Cardiac muscle cell (in vitro differentiated cells and primary cell): ENCODE measurements around the gene VSTM2L. TPM values are rescaled to one million over a fixed set of nuclear protein-coding genes. Genes with fewer than 3 reads are reported as not detected.

ENCODE experiments used
- DNase-seq, 2 donors: peaks; one replicate each; pipeline versions ENCODE4 v3.0.0 to v3.0.0-alpha.2; 2010 to 2017; ENCODE audit warnings: low read depth in 1 of 2, low spot score in 1 of 2
- H3K27ac ChIP-seq: fragments of 200-600 bp; sonication (generic); 2 replicates; pipeline ENCODE4 v1.5.1; 2016
- H3K27me3 ChIP-seq: fragments of 200-600 bp; sonication (generic); 2 replicates; pipeline ENCODE4 v1.6.0; 2016; ENCODE audit warnings: control low read depth
- H3K36me3 ChIP-seq: fragments of 200-600 bp; sonication (generic); 2 replicates; pipeline ENCODE4 v1.5.1; 2016; ENCODE audit warnings: control low read depth
- H3K4me1 ChIP-seq: fragments of 200-600 bp; sonication (generic); 2 replicates; pipeline ENCODE4 v1.8.1; 2017; ENCODE audit warnings: low read depth, mild to moderate bottlenecking, mixed run types
- H3K4me3 ChIP-seq: fragments of 200-600 bp; sonication (generic); 2 replicates; pipeline ENCODE4 v1.5.1; 2016; ENCODE audit warnings: mild to moderate bottlenecking
- H3K9me3 ChIP-seq: fragments of 200-600 bp; sonication (generic); 2 replicates; pipeline ENCODE4 v1.5.1; 2017; ENCODE audit warnings: low read depth, mild to moderate bottlenecking, control low read depth
- polyA plus RNA-seq: library from polyadenylated mRNA; unstranded; fragments of >200 nt; fragmentation: Nextera tagmentation; extraction: Ambion mirVana; gene quantifications from 2 replicates; pipeline ENCODE4 v1.2.1, GENCODE V29; 2016
- total RNA-seq: library from RNA; depleted of rRNA; stranded (reverse); fragments of >200 nt; gene quantifications from 2 replicates; pipeline ENCODE4 v1.2.3, GENCODE V29; 2016
- TF ChIP-seq, protein P1 (sequence below): IDR thresholded peaks from 2 replicates; pipeline ENCODE4 v1.5.1; 2012; ENCODE audit warnings: low read depth, mild to moderate bottlenecking, low read length

The VSTM2L gene
- total and polyA plus RNA-seq, 2 experiments from 2014 or later, result 83.4 to 321 TPM

GRCh38 chr20:37938181-37938750 is 35.3 kb downstream of the VSTM2L start:
- DNase-seq, result no peak
- no peak overlapping the region for H3K4me3 ChIP-seq
- H3K4me1 ChIP-seq, result peaks cover 5% of the 10 kb centered on the region
- H3K36me3 ChIP-seq, result peaks cover 2% of the 10 kb centered on the region
- peak overlapping the region; percentile 44 for H3K27ac ChIP-seq
- TF ChIP-seq, protein P1, sequence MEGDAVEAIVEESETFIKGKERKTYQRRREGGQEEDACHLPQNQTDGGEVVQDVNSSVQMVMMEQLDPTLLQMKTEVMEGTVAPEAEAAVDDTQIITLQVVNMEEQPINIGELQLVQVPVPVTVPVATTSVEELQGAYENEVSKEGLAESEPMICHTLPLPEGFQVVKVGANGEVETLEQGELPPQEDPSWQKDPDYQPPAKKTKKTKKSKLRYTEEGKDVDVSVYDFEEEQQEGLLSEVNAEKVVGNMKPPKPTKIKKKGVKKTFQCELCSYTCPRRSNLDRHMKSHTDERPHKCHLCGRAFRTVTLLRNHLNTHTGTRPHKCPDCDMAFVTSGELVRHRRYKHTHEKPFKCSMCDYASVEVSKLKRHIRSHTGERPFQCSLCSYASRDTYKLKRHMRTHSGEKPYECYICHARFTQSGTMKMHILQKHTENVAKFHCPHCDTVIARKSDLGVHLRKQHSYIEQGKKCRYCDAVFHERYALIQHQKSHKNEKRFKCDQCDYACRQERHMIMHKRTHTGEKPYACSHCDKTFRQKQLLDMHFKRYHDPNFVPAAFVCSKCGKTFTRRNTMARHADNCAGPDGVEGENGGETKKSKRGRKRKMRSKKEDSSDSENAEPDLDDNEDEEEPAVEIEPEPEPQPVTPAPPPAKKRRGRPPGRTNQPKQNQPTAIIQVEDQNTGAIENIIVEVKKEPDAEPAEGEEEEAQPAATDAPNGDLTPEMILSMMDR, result no peak
- H3K9me3 ChIP-seq, result no peaks in the 10 kb centered on the region
- no peaks in the 10 kb centered on the region for H3K27me3 ChIP-seq

GRCh38 chr20:37938954-37939353 is 36.0 kb downstream of the VSTM2L start:
- no peak for DNase-seq
- peak overlapping the region; percentile 44 for H3K27ac ChIP-seq

DNA sequence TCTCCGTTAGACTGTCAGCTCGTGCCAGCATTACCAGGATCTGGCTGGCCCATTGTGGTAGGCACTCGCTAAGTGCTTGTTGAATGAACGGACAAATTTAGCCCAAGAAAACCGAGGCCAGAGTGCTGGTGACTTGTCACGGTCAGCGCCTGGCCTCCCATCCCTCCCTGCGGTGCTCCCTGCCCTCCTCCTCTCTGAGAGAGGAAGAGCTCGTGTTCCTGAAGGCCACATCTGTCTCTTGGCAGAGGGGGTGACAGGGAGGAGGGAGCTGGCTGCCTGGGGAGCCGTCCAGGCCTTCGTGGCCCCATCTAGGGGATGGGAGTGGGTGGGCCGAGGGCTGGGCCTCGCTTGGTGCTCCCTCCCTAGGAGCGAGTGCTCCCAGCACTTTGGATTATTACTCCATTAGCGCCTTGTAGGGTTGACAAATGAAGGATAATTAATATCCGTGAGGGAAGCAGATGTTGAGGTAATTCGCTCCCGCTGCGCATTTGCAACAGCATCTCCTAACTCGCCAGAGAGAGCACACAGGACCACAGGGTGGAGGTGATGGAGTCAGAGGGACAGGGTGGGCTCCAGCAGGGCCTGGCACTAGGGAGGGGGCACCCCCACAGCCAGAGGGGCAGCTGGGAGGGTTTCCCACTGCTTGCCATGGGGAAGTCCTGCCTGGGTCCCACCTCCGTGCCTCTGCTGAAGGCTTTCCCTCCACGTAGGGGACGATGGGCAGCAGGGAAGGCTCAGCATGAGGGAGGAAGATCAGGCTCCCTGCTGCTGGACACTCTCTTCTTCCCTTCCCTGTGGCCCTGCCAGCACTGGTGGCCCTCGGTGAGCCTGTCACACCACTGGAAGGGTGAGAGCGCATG is 37.0 kb downstream of the VSTM2L start:
- Histone ChIP-seq H3K4me1 (no peaks in the 10 kb centered on the region), H3K27ac (peak overlapping the region; percentile 40), H3K36me3 (no peaks in the 10 kb centered on the region), H3K9me3 (no peaks in the 10 kb centered on the region), H3K27me3 (no peaks in the 10 kb centered on the region), H3K4me3 (no peak overlapping the region)
- TF ChIP-seq, protein P1, result no peak
- no peak for DNase-seq

More at GRCh38 chr20:37938954-37939353, 36.0 kb downstream of the VSTM2L start:
- Histone ChIP-seq H3K36me3 (peaks cover 2% of the 10 kb centered on the region), H3K4me1 (no peaks in the 10 kb centered on the region), H3K27me3 (no peaks in the 10 kb centered on the region), H3K9me3 (no peaks in the 10 kb centered on the region), H3K4me3 (no peak overlapping the region)
- TF ChIP-seq, protein P1, result no peak

DNA sequence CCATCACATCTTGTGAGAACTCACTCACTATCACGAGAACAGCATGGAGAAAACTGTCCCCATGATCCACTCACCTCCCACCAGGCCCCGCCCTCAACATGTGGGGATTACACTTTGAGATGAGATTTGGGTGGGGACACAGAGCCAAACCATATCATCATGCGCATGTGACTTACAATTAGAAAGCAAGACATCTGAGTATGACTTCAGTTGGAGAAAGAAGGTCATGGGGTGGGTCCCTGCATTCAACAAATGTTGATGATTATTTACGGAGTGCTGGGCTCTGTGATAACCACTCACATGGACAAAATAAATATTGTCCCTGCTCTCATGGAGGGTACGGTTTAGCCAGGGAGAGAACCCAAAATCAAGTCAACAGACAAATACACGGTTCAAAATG is 37.9 kb downstream of the VSTM2L start:
- DNase-seq, result no peak

GRCh38 chr20:37941332-37941731 is 38.4 kb downstream of the VSTM2L start:
- Histone ChIP-seq H3K9me3 (no peaks in the 10 kb centered on the region), H3K27me3 (no peaks in the 10 kb centered on the region), H3K36me3 (no peaks in the 10 kb centered on the region), H3K4me1 (no peaks in the 10 kb centered on the region), H3K4me3 (no peak overlapping the region), H3K27ac (no peak overlapping the region)
- TF ChIP-seq, protein P1, result peak; percentile 27
- DNase-seq, result peak in 1 of 2 donors; percentile 18

More for the DNA sequence above, 37.9 kb downstream of the VSTM2L start:
- no peaks in the 10 kb centered on the region for H3K27me3 ChIP-seq
- H3K27ac ChIP-seq, result peak overlapping the region; percentile 40
- no peaks in the 10 kb centered on the region for H3K9me3 ChIP-seq
- H3K36me3 ChIP-seq, result no peaks in the 10 kb centered on the region
- H3K4me3 ChIP-seq, result no peak overlapping the region
- no peaks in the 10 kb centered on the region for H3K4me1 ChIP-seq
- TF ChIP-seq, protein P1, result no peak
